ENCODE results near the gene HDAC4. TPM values are rescaled to one million over a fixed set of nuclear protein-coding genes. Genes with fewer than 3 reads are reported as not detected.

The HDAC4 gene
- total RNA-seq, 1 donor from 2014 or later = 6.8 TPM

GRCh38 chr2:239239607-239240413, 161.0 kb downstream of the HDAC4 start:
- DNase-seq (ENCODE audit: low read depth, low spot score) = no peak

- DNase-seq (ENCODE audit: low read depth, low spot score) = no peak
Observed at GRCh38 chr2:239238839-239239606, 161.8 kb downstream of the HDAC4 start.

- DNase-seq (ENCODE audit: low read depth, low spot score) = no peak
Observed at GRCh38 chr2:239238381-239238780, 162.4 kb downstream of the HDAC4 start.

- no peak for DNase-seq (ENCODE audit: low read depth, low spot score)
Observed at GRCh38 chr2:239236808-239237205, 164.0 kb downstream of the HDAC4 start.

GRCh38 chr2:239236043-239236807, 164.6 kb downstream of the HDAC4 start:
- no peak for DNase-seq (ENCODE audit: low read depth, low spot score)

GRCh38 chr2:239235311-239235710, 165.5 kb downstream of the HDAC4 start:
- no peak for DNase-seq (ENCODE audit: low read depth, low spot score)

- no peak for DNase-seq (ENCODE audit: low read depth, low spot score)
Observed at GRCh38 chr2:239234191-239235175, 166.3 kb downstream of the HDAC4 start.

GRCh38 chr2:239233576-239233975, 167.2 kb downstream of the HDAC4 start:
- no peak for DNase-seq (ENCODE audit: low read depth, low spot score)

GRCh38 chr2:239232195-239232578, 168.6 kb downstream of the HDAC4 start:
- no peak for DNase-seq (ENCODE audit: low read depth, low spot score)

- DNase-seq (ENCODE audit: low read depth, low spot score) = no peak
Observed at GRCh38 chr2:239231231-239232194, 169.3 kb downstream of the HDAC4 start.

- DNase-seq (ENCODE audit: low read depth, low spot score) = no peak
Observed at GRCh38 chr2:239230318-239231052, 170.3 kb downstream of the HDAC4 start.

GRCh38 chr2:239229545-239230279, 171.1 kb downstream of the HDAC4 start:
- no peak for DNase-seq (ENCODE audit: low read depth, low spot score)

- no peak for DNase-seq (ENCODE audit: low read depth, low spot score)
Observed at GRCh38 chr2:239227661-239228371, 173.0 kb downstream of the HDAC4 start.

- DNase-seq (ENCODE audit: low read depth, low spot score) = no peak
Observed at GRCh38 chr2:239226677-239227581, 173.9 kb downstream of the HDAC4 start.

GRCh38 chr2:239225871-239226561, 174.8 kb downstream of the HDAC4 start:
- DNase-seq (ENCODE audit: low read depth, low spot score) = no peak

- no peak for DNase-seq (ENCODE audit: low read depth, low spot score)
Observed at GRCh38 chr2:239225371-239225851, 175.4 kb downstream of the HDAC4 start.
